ENCODE results near the gene ACAA1. TPM values are rescaled to one million over a fixed set of nuclear protein-coding genes. Genes with fewer than 3 reads are reported as not detected.

Gene ACAA1
- total and polyA plus RNA-seq, 9 of the 15 experiments (the other 6 are each of a cell fraction or from before 2014, with no cell fraction given), result 4.0 to 88.9 (median 57.2) TPM

DNA sequence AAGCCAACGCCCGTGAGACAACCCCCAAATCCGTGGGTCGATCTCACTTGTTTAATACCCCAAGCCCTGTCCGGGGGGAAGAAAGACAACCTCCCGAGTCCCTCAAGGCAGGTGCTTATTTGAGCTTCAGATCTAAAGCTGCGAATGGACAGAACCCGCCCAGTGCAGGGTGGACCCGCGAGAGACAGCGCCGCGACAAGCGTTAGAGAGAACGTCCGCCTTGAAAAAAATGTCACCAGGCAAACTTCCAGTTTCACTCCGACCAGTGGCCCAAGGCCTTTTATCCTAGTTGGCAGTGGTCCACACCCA lies 27.7 kb upstream of the ACAA1 start (continued):
- TF ChIP-seq, protein P1, sequence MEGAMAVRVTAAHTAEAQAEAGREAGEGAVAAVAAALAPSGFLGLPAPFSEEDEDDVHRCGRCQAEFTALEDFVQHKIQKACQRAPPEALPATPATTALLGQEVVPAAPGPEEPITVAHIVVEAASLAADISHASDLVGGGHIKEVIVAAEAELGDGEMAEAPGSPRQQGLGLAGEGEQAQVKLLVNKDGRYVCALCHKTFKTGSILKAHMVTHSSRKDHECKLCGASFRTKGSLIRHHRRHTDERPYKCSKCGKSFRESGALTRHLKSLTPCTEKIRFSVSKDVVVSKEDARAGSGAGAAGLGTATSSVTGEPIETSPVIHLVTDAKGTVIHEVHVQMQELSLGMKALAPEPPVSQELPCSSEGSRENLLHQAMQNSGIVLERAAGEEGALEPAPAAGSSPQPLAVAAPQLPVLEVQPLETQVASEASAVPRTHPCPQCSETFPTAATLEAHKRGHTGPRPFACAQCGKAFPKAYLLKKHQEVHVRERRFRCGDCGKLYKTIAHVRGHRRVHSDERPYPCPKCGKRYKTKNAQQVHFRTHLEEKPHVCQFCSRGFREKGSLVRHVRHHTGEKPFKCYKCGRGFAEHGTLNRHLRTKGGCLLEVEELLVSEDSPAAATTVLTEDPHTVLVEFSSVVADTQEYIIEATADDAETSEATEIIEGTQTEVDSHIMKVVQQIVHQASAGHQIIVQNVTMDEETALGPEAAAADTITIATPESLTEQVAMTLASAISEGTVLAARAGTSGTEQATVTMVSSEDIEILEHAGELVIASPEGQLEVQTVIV (CRISPR knock-in tag; IDR thresholded peaks at IDR 0.05; ENCODE audit: borderline replicate concordance), result no peak
- TF ChIP-seq, protein P2, sequence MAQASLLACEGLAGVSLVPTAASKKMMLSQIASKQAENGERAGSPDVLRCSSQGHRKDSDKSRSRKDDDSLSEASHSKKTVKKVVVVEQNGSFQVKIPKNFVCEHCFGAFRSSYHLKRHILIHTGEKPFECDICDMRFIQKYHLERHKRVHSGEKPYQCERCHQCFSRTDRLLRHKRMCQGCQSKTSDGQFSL (CRISPR knock-in tag; IDR thresholded peaks at IDR 0.05), result no peak
- TF ChIP-seq, protein P2 (tag; IDR thresholded peaks at IDR 0.05), result no peak
- TF ChIP-seq MTA1 (IDR thresholded peaks at IDR 0.05; ENCODE audit: borderline replicate concordance), result no peak
- TF ChIP-seq ZEB2 (IDR thresholded peaks at IDR 0.05), result no peak
- no peak for TF ChIP-seq ZNF76 (CRISPR knock-in tag; IDR thresholded peaks at IDR 0.05; ENCODE audit: borderline replicate concordance)
- no peak for TF ChIP-seq HNRNPUL1 (IDR thresholded peaks at IDR 0.05; ENCODE audit: low read length)
- TF ChIP-seq NR1H2 (CRISPR knock-in tag; IDR thresholded peaks at IDR 0.05), result no peak
- TF ChIP-seq, protein P3, sequence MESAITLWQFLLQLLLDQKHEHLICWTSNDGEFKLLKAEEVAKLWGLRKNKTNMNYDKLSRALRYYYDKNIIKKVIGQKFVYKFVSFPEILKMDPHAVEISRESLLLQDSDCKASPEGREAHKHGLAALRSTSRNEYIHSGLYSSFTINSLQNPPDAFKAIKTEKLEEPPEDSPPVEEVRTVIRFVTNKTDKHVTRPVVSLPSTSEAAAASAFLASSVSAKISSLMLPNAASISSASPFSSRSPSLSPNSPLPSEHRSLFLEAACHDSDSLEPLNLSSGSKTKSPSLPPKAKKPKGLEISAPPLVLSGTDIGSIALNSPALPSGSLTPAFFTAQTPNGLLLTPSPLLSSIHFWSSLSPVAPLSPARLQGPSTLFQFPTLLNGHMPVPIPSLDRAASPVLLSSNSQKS (CRISPR knock-in tag; IDR thresholded peaks at IDR 0.05), result no peak
- TF ChIP-seq ZNF583 (CRISPR knock-in tag; IDR thresholded peaks at IDR 0.05), result no peak
- TF ChIP-seq, protein P4, sequence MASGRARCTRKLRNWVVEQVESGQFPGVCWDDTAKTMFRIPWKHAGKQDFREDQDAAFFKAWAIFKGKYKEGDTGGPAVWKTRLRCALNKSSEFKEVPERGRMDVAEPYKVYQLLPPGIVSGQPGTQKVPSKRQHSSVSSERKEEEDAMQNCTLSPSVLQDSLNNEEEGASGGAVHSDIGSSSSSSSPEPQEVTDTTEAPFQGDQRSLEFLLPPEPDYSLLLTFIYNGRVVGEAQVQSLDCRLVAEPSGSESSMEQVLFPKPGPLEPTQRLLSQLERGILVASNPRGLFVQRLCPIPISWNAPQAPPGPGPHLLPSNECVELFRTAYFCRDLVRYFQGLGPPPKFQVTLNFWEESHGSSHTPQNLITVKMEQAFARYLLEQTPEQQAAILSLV (tag; IDR thresholded peaks at IDR 0.05), result no peak
- TF ChIP-seq, protein P5, sequence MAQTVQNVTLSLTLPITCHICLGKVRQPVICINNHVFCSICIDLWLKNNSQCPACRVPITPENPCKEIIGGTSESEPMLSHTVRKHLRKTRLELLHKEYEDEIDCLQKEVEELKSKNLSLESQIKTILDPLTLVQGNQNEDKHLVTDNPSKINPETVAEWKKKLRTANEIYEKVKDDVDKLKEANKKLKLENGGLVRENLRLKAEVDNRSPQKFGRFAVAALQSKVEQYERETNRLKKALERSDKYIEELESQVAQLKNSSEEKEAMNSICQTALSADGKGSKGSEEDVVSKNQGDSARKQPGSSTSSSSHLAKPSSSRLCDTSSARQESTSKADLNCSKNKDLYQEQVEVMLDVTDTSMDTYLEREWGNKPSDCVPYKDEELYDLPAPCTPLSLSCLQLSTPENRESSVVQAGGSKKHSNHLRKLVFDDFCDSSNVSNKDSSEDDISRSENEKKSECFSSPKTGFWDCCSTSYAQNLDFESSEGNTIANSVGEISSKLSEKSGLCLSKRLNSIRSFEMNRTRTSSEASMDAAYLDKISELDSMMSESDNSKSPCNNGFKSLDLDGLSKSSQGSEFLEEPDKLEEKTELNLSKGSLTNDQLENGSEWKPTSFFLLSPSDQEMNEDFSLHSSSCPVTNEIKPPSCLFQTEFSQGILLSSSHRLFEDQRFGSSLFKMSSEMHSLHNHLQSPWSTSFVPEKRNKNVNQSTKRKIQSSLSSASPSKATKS (CRISPR knock-in tag; IDR thresholded peaks at IDR 0.05), result no peak
- TF ChIP-seq HDAC3 (IDR thresholded peaks at IDR 0.05; ENCODE audit: borderline replicate concordance, partially characterized antibody), result no peak
- TF ChIP-seq NR2F6 (CRISPR knock-in tag; IDR thresholded peaks at IDR 0.05), result no peak
- 0 out of 4 replicates have a peak, but pooled peaks of 1 of the 2 experiments have one; percentile 63 for TF ChIP-seq UBTF (IDR thresholded peaks at IDR 0.05; ENCODE audit: borderline replicate concordance in 1 of 2, low read depth in 2 of 2, low read length in 2 of 2)
- TF ChIP-seq ZNF644 (tag; IDR thresholded peaks at IDR 0.05; ENCODE audit: low read depth), result no peak
- peak; percentile 56 for TF ChIP-seq ZFX (CRISPR knock-in tag; IDR thresholded peaks at IDR 0.05)

Data from K562 (cell line).